A673 (cell line): ENCODE data around the gene LTB4R. TPM values are rescaled to one million over a fixed set of nuclear protein-coding genes. Genes with fewer than 3 reads are reported as not detected.

ENCODE experiments used
- BruUV-seq: library from RNA; stranded (reverse); fragments of 400-500 nt; replicated peaks from 2 replicates; lab custom pipeline; 2021; lab: Mats Ljungman, UMichigan
- CTCF ChIA-PET: fragments of 300-600 bp; sonication (Branson Sonifier 250); formaldehyde crosslinking; loops from one replicate; lab custom pipeline; 2022; ENCODE audit warnings: antibody characterized with exemption; lab: Charles Lee
- POLR2A ChIA-PET: fragments of 300-600 bp; sonication (Branson Sonifier 250); formaldehyde crosslinking; loops from one replicate; lab custom pipeline; 2022; ENCODE audit warnings: antibody characterized with exemption; ENCODE audit not compliant: low non-redundant PET; lab: Charles Lee
- DNase-seq: peaks from one replicate; pipeline ENCODE4 v3.0.0-alpha.2; 2015; ENCODE audit warnings: low spot score
- H3K27ac ChIP-seq: fragments of 200-600 bp; sonication (generic); 2 replicates; pipeline ENCODE4 v1.5.1; 2016; ENCODE audit warnings: mixed run types, low read depth, mild to moderate bottlenecking, mixed read lengths, antibody characterized with exemption, low read length; ENCODE audit not compliant: poor library complexity, severe bottlenecking
- H3K27me3 ChIP-seq: fragments of 200-600 bp; sonication (generic); replicated peaks from 2 replicates; pipeline ENCODE4 v1.6.1; 2017; ENCODE audit warnings: mixed run types, low read depth, mild to moderate bottlenecking, mixed read lengths, antibody characterized with exemption, low read length; ENCODE audit not compliant: insufficient read depth, poor library complexity
- H3K36me3 ChIP-seq: fragments of 200-600 bp; sonication (generic); 2 replicates; pipeline ENCODE4 v1.6.1; 2016; ENCODE audit warnings: mixed run types, mild to moderate bottlenecking, mixed read lengths, antibody characterized with exemption, low read length; ENCODE audit not compliant: insufficient read depth, poor library complexity, severe bottlenecking
- H3K4me1 ChIP-seq: fragments of 200-600 bp; sonication (generic); 2 replicates; pipeline ENCODE4 v1.6.1; 2017; ENCODE audit warnings: mixed run types, mild to moderate bottlenecking, mixed read lengths, antibody characterized with exemption, low read length; ENCODE audit not compliant: insufficient read depth, poor library complexity, severe bottlenecking
- H3K4me3 ChIP-seq: fragments of 200-600 bp; sonication (generic); 2 replicates; pipeline ENCODE4 v1.5.1; 2016; ENCODE audit warnings: low read depth, mixed run types, mild to moderate bottlenecking, mixed read lengths, low read length; ENCODE audit not compliant: poor library complexity, severe bottlenecking
- H3K9me3 ChIP-seq: fragments of 200-600 bp; sonication (generic); 2 replicates; pipeline ENCODE4 v1.6.1; 2016; ENCODE audit warnings: mixed run types, low read depth, mild to moderate bottlenecking, mixed read lengths, antibody characterized with exemption, low read length; ENCODE audit not compliant: poor library complexity, severe bottlenecking
- EZH2 ChIP-seq: fragments of 200-600 bp; sonication (generic); IDR thresholded peaks from 2 replicates; pipeline ENCODE4 v1.6.1; 2017; ENCODE audit warnings: borderline replicate concordance, low read depth, mild to moderate bottlenecking, mixed read lengths, antibody characterized with exemption, low read length; ENCODE audit not compliant: poor library complexity, severe bottlenecking
- intact Hi-C: fragments of 100-400 bp; cut with micrococcal nuclease; formaldehyde crosslinking; loops from one replicate; pipeline ENCODE4 v1.10.0; 2022; ENCODE audit not compliant: unreplicated experiment
- total RNA-seq: library from RNA; stranded (reverse); gene quantifications from 2 replicates; pipeline ENCODE4 v1.2.3, GENCODE V29; 2021
- TF ChIP-seq, protein P1 (sequence below): fragments of 300-800, 200-600 bp; sonication (generic); conservative IDR thresholded peaks from 2 replicates; pipeline ENCODE4 v1.5.1; 2017; ENCODE audit warnings: low read depth, mild to moderate bottlenecking, antibody characterized with exemption, low read length, moderate library complexity, mixed read lengths

Gene LTB4R
- total RNA-seq, 1 experiment from 2014 or later = 6.6 TPM

DNA sequence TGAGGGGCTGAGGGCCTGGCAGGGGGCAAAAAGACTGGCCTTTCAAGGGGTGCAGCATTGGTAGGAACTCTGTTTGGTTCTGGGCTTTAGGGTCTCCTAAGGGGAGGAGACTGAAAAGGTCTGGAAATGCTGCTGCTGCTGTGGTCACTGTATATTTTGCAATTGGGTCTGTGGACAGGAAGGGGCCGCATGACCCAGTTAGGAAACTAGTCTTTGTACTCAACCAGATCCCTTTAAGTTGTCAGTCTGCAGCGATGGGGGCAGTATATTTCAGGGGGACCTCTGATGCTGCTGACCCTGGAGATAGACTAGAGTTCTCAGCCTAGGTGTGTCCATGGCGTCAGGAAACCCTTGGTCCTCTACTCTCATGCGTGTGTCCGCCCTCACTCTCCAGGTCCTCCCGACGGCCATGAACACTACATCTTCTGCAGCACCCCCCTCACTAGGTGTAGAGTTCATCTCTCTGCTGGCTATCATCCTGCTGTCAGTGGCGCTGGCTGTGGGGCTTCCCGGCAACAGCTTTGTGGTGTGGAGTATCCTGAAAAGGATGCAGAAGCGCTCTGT is 4.0 kb downstream of the LTB4R start:
- Histone ChIP-seq H3K27ac (no peak overlapping the region), H3K9me3 (no peaks in the 10 kb centered on the region), H3K4me1 (peaks cover 9% of the 10 kb centered on the region), H3K36me3 (no peaks in the 10 kb centered on the region), H3K4me3 (no peak overlapping the region), H3K27me3 (no peaks in the 10 kb centered on the region)
- no TSS peak for BruUV-seq
- POLR2A ChIA-PET = no interaction called here
- TF ChIP-seq EZH2 = no peak
- TF ChIP-seq, protein P1, sequence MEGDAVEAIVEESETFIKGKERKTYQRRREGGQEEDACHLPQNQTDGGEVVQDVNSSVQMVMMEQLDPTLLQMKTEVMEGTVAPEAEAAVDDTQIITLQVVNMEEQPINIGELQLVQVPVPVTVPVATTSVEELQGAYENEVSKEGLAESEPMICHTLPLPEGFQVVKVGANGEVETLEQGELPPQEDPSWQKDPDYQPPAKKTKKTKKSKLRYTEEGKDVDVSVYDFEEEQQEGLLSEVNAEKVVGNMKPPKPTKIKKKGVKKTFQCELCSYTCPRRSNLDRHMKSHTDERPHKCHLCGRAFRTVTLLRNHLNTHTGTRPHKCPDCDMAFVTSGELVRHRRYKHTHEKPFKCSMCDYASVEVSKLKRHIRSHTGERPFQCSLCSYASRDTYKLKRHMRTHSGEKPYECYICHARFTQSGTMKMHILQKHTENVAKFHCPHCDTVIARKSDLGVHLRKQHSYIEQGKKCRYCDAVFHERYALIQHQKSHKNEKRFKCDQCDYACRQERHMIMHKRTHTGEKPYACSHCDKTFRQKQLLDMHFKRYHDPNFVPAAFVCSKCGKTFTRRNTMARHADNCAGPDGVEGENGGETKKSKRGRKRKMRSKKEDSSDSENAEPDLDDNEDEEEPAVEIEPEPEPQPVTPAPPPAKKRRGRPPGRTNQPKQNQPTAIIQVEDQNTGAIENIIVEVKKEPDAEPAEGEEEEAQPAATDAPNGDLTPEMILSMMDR = no peak
- CTCF ChIA-PET = no interaction called here
- no peak for DNase-seq
- intact Hi-C loops = no loop called here

DNA sequence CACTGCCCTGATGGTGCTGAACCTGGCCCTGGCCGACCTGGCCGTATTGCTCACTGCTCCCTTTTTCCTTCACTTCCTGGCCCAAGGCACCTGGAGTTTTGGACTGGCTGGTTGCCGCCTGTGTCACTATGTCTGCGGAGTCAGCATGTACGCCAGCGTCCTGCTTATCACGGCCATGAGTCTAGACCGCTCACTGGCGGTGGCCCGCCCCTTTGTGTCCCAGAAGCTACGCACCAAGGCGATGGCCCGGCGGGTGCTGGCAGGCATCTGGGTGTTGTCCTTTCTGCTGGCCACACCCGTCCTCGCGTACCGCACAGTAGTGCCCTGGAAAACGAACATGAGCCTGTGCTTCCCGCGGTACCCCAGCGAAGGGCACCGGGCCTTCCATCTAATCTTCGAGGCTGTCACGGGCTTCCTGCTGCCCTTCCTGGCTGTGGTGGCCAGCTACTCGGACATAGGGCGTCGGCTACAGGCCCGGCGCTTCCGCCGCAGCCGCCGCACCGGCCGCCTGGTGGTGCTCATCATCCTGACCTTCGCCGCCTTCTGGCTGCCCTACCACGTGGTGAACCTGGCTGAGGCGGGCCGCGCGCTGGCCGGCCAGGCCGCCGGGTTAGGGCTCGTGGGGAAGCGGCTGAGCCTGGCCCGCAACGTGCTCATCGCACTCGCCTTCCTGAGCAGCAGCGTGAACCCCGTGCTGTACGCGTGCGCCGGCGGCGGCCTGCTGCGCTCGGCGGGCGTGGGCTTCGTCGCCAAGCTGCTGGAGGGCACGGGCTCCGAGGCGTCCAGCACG is 4.7 kb downstream of the LTB4R start:
- peaks cover 3% of the 10 kb centered on the region for H3K4me1 ChIP-seq
- no peaks in the 10 kb centered on the region for H3K27me3 ChIP-seq
- ChIA-PET POLR2A (no interaction called here), CTCF (no interaction called here)
- TF ChIP-seq EZH2 = no peak
- TF ChIP-seq, protein P1 = no peak
- no peaks in the 10 kb centered on the region for H3K9me3 ChIP-seq
- DNase-seq = no peak
- no peak overlapping the region for H3K27ac ChIP-seq
- intact Hi-C loops = no loop called here
- H3K4me3 ChIP-seq = no peak overlapping the region
- no TSS peak for BruUV-seq
- H3K36me3 ChIP-seq = no peaks in the 10 kb centered on the region

DNA sequence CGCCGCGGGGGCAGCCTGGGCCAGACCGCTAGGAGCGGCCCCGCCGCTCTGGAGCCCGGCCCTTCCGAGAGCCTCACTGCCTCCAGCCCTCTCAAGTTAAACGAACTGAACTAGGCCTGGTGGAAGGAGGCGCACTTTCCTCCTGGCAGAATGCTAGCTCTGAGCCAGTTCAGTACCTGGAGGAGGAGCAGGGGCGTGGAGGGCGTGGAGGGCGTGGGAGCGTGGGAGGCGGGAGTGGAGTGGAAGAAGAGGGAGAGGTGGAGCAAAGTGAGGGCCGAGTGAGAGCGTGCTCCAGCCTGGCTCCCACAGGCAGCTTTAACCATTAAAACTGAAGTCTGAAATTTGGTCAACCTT is 5.3 kb downstream of the LTB4R start:
- Histone ChIP-seq H3K4me1 (no peaks in the 10 kb centered on the region), H3K4me3 (no peak overlapping the region), H3K27ac (no peak overlapping the region), H3K9me3 (no peaks in the 10 kb centered on the region), H3K27me3 (no peaks in the 10 kb centered on the region), H3K36me3 (no peaks in the 10 kb centered on the region)
- intact Hi-C loops = no loop called here
- ChIA-PET POLR2A (no interaction called here), CTCF (no interaction called here)
- TF ChIP-seq, protein P1 = no peak
- no peak for TF ChIP-seq EZH2
- no peak for DNase-seq
- no TSS peak for BruUV-seq
